ENCODE results near the gene PLXND1.

Gene PLXND1

GRCh38 chr3:129565902-129566301 lies 40.6 kb downstream of the PLXND1 start:
- DNase-seq (ENCODE audit: low spot score), result no peak
- no peak for FAIRE-seq

DNA sequence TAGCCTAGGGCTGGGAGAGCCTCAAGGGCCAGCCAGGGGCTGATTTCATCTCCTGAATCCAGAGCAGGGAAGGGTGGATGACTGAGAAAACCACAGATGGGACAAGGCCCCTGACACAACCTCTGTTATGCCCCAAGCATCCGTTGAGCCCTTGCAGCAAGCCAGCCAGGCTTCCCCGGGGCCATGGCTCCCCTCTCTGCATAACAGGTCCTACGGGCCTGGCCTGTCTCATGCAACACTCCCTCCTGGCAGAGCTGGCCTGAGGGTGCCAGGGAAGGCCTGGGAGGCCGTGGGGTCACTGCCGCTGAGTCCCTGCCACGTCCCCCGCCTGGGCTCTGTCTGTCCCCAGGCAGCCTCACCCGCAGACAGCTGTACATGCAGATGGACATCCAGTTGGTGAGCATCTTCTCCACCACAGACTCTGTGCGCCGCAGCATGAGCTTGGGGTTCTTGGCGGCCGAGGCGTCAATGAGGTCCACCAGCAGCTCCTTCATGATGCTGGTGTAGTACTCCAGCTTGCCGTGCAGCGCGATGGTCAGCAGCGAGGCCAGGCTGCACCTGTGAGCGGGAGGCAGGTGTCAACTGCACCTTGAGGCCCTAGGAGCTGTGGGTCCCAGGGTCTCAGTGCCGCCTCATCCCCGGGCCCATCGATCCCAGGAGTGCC lies 41.4 kb downstream of the PLXND1 start:
- DNase-seq (ENCODE audit: low spot score), result no peak

DNA sequence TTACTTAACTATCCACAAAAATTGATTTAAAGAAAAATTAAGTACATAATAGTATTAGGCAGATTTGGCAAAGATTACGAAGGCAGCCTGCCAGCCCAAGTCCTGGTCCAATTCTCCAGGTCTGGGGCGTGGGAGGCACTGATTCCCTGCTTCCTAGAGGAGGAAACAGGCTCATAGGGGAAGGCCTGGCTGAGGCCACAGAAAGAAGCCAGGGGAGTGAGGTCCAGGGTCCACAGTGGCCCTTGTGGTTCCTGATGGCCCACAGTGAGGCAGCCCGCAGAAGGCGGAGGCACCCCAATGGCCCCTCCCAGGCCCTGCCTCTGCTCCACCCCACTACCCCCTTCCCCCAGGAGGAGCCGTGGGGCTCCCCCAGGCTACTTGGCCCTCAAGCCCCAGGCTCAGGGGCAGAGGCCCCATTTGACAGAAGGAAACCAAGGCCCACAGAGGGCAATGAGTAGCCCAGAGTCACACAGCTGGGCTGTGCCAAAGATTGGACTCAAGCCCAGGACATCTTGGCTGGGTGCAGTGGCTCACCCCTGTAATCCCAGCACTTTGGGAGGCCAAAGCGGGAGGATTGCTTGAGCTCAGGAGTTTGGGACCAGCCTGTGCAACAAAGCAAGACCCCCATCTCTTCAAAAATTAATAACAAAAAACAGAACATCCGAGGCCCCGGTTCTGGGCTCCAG lies 42.5 kb downstream of the PLXND1 start:
- DNase-seq (ENCODE audit: low spot score) (no peak), FAIRE-seq (no peak)

More for the DNA sequence above, 41.4 kb downstream of the PLXND1 start:
- no peak for FAIRE-seq

DNA sequence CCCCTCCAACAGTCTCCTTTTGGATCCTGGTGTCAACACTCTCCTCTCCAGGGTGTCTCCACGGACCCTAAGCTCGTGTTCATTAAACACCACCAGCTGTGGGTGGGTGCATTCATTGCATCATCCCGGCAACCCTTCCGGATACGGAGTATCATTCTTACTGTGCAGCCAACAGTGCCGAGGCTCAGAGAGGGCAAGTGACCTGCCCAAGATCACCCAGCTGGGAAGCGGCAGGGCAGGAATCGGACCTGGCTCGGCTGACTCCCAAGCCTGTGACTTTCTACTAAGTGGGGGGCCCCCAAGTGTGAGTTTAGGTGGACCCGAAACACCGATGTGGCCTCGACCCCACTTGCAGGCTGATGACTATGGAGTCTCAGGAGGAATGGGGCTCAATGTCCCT lies 43.1 kb downstream of the PLXND1 start:
- DNase-seq (ENCODE audit: low spot score), result no peak
- no peak for FAIRE-seq

DNA sequence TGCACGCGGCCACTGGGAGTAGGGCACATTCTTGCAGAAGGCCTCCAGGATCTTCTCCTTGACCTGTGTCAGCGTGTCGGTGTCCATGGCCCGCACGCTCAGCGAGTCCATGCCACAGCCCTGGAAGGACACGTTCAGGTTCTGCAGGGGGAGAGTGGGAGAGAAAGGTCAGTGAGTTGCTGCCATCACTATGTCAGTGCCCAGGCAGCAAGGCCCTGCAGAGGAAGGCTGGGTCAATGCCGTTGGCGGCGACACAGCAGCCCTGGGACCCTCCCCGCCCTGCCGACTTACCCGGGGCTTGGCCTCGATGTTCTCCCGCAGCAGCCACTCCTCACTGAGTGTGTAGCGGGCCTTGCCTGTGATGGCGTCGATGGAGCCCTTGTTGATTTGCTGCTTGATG lies 43.7 kb downstream of the PLXND1 start:
- DNase-seq (ENCODE audit: low spot score) (no peak), FAIRE-seq (no peak)

- DNase-seq (ENCODE audit: low spot score), result no peak
Measured at GRCh38 chr3:129561619-129562248, 44.7 kb downstream of the PLXND1 start.

GRCh38 chr3:129560911-129561594 lies 45.4 kb downstream of the PLXND1 start:
- DNase-seq (ENCODE audit: low spot score), result no peak
- no peak for FAIRE-seq

More at GRCh38 chr3:129561619-129562248, 44.7 kb downstream of the PLXND1 start:
- no peak for FAIRE-seq

DNA sequence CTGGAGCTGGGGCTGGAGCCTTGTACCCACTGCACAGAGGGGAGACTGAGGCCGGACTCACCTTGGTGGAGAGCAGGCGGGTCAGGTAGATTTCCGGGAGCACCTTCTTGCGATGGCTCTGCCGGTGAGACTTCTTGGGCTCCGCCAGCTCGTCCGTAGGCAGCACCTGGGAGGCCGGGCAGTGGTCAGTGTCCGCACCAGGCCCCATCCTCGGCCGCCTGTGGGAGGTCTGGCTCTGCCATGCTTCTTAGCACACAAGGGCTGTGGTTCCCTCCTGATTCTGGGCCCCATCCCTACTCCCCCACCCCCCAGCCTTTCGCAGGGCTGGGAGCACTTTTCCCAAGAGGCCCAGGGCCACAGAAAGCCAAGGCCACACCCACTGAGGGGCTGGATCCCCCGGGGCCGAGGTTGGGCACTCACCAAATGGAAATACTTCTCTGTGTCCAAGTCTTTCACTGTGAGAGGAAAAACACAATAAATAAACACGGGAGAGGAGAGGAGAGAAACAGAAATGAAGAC lies 46.1 kb downstream of the PLXND1 start:
- no peak for DNase-seq (ENCODE audit: low spot score)
- FAIRE-seq, result no peak

DNA sequence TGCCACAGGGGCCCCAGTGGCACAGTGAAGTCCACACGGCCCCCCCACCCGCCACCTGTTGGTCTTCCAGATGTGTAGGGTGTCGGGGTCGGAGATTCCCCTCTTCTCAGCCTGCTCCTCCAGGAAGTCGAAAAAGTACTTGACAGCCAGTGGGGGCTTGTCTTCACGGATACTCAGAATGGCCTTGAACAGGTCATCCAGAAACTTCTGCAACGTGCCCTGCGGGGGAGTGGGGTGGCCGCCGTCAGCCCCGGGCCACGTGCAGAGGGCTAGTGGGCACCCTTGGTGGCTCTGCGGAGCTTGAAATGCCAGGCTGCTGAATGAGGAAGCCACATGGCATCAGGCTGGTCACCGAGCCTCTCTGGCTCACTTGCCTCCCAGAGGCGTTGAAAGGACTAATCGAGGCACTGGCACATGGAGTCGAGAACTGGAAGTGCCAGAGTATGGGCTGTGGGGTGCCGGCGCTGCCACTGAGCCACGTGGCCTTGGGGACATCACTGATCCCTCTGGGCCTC lies 46.9 kb downstream of the PLXND1 start:
- FAIRE-seq (no peak), DNase-seq (ENCODE audit: low spot score) (no peak)

- no peak for FAIRE-seq
- peak; percentile 57 for DNase-seq (ENCODE audit: low spot score)
Measured at GRCh38 chr3:129558772-129559564, 47.5 kb downstream of the PLXND1 start.

DNA sequence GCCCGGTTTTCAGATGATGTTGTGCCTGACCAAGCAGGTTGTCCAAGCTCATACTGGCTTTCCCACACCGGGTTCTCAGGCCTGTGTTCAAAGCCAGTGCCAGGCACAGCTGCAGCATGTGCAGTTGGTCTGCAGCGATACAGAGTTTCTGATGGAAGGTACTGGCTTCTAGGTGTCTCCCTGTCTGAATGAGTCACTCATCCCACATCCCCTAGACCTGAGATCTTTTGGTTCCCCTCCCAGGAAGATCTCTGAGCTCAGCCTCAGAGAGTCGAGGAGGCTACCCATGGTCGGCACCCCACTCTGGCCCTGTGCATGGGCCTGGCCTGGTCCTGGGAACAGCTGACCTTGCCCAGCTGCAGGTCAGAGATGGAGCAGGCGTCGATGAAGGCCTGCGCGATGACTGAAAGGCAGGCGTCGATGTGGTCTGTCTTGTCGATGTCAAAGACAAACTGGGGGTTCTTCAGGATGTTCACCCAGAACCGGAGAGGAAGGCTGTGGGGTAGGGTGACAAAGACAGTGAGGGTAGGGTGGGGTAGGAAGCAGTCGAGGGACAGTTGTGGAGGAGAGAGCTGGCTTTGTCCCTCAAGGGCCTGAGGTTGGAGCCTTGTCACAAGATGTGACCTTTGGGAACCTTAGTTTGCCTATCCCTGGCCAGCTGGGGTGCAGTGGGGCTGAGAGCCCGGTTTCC lies 48.2 kb downstream of the PLXND1 start:
- FAIRE-seq, result no peak

DNA sequence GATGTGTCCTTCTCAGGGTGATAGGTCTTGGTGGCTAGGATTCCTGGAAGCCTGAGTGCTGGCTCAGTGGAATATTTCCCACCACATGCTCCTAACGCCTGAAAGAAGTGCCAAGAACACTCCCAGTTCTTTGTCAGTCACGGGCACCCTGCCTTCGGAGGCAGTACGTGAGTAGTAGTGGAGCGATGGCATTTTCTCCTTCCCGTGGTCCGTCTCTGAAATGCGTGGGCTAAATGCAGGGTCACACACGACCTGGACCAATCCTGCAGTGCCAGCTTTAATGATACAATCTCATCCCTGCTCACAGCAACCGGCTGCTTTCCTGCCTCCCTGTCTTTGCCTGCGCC lies 49.0 kb downstream of the PLXND1 start:
- FAIRE-seq (no peak), DNase-seq (ENCODE audit: low spot score) (no peak)

More for the DNA sequence above, 48.2 kb downstream of the PLXND1 start:
- DNase-seq (ENCODE audit: low spot score), result no peak

DNA sequence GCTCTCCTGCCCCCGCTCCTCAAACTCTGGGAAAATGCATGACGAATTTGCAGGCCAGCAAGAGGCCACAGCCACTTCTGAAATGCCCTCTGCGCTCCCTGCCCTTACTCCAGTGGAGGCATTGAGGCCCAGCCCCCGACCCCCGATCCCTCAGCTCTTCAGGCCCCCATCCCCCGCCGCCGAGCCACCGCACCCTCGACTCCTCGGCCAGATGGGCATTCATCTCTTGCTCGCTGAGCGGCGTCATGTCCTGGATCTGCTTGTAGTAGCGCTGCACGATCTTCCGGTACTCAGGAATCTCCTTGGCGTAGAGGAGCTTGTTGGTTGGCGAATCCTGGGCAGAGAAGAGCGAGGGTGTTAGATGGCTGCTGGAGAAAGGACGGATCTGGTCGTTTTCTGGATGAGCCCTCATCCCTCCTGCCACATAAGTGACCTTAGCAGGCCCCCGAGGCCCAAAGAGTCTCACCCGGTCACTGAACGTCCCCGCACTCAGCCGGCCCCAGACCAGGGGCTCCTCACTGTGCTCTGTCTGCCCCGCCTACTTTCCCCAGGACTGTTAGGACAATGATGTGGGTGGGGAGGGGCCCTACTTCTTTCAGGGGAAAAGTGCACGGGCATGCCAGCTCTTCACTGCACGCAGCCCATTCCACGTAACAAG lies 49.5 kb downstream of the PLXND1 start:
- DNase-seq (ENCODE audit: low spot score) (no peak), FAIRE-seq (no peak)

DNA sequence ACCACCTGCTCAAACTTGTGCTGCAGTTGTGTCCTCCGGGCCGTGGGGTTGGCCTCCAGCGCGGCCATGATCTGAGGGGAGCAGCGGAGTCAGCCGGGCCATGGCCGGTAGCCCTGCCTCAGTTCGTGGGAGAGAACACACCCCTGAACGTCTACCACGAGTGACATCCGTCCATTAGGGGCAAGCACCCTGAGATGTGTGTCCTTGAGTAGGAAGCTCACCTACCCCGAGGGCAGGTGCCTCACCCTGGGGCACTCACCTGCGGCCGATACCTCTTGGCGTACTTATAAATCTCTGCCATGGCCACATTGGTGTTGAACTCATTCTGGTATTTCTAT lies 50.1 kb downstream of the PLXND1 start:
- FAIRE-seq (no peak), DNase-seq (ENCODE audit: low spot score) (no peak)

- DNase-seq (ENCODE audit: low spot score), result no peak
- FAIRE-seq, result no peak
Measured at GRCh38 chr3:129555616-129556357, 50.7 kb downstream of the PLXND1 start.

- no peak for DNase-seq (ENCODE audit: low spot score)
- FAIRE-seq, result no peak
Measured at GRCh38 chr3:129555153-129555550, 51.3 kb downstream of the PLXND1 start.

- FAIRE-seq (no peak), DNase-seq (ENCODE audit: low spot score) (no peak)
Measured at GRCh38 chr3:129554356-129555152, 51.9 kb downstream of the PLXND1 start.

- FAIRE-seq (no peak), DNase-seq (ENCODE audit: low spot score) (no peak)
Measured at GRCh38 chr3:129553719-129554118, 52.8 kb downstream of the PLXND1 start.
